22Rv1 (cell line): Measurements from ENCODE around the gene TTC7B.
"Not testable (repeated sequence)": the region's sequence is repeated elsewhere in the genome, so short reads cannot be mapped to it uniquely, and the experiment has no call there.

Experiments
- H3K27ac ChIP-seq: fragments of 450-650 bp; 2 replicates; pipeline ENCODE4 v1.5.1; 2017
- ZFX ChIP-seq: fragments of 450-650 bp; IDR thresholded peaks from 2 replicates; pipeline ENCODE4 v1.6.1; 2017; ENCODE audit warnings: antibody characterized with exemption, borderline replicate concordance
- TF ChIP-seq, protein P1 (sequence below): fragments of 450-650 bp; IDR thresholded peaks from 2 replicates; pipeline ENCODE4 v1.5.1; 2017; ENCODE audit warnings: mild to moderate bottlenecking

The TTC7B gene

DNA sequence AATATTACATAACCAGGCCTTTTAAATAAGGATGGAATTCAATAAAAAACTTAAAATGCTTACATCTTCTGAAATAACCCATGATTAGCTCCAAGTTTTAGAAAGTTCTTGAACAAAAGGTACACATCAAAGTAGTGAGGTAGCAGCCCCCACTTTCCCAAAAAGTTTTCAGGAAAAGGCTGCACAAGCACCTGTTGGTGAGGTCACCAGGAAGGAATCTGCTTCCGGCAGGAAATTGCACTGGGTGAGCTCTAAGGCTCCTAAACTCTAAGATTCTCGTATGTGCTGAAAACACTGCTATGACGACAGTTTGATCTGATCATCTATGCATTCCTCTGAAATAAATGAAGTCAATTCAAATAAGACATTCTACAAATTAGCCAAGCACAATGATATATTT is 34.3 kb upstream of the TTC7B start:
- no peak for TF ChIP-seq ZFX
- TF ChIP-seq, protein P1, sequence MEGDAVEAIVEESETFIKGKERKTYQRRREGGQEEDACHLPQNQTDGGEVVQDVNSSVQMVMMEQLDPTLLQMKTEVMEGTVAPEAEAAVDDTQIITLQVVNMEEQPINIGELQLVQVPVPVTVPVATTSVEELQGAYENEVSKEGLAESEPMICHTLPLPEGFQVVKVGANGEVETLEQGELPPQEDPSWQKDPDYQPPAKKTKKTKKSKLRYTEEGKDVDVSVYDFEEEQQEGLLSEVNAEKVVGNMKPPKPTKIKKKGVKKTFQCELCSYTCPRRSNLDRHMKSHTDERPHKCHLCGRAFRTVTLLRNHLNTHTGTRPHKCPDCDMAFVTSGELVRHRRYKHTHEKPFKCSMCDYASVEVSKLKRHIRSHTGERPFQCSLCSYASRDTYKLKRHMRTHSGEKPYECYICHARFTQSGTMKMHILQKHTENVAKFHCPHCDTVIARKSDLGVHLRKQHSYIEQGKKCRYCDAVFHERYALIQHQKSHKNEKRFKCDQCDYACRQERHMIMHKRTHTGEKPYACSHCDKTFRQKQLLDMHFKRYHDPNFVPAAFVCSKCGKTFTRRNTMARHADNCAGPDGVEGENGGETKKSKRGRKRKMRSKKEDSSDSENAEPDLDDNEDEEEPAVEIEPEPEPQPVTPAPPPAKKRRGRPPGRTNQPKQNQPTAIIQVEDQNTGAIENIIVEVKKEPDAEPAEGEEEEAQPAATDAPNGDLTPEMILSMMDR = no peak
- no peak overlapping the region for H3K27ac ChIP-seq

DNA sequence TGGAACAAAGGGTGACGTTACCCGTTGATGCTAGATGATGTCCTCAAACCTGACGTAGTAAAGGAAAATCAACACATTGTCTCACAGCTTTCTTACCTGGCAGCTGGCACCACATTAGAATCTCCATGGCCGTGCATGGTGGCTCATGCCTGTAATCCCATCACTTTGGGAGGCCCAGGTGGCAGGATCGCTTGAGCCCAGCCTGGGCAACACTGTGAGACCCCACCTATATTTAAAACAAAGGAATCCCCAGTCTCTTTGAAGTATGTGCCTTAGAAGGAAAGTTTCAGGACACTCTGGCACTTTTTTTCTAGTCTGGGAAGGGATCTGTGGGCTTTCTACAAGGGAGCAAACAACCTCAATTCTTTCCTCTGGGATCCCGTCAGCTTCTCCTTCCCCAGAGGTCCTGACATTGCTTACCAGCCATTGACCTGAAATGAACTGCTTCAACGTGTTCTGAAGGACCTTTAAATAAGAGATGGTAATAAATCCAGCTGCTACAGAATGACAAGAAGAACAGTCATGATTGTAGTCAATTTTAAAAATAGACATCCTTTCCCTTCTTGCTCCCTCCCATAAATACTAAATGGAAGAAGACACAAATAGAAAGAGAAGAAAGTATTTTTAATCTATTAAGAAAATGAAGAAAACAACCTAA is 33.7 kb upstream of the TTC7B start:
- H3K27ac ChIP-seq = no peak overlapping the region
- no peak for TF ChIP-seq ZFX
- TF ChIP-seq, protein P1 = no peak

DNA sequence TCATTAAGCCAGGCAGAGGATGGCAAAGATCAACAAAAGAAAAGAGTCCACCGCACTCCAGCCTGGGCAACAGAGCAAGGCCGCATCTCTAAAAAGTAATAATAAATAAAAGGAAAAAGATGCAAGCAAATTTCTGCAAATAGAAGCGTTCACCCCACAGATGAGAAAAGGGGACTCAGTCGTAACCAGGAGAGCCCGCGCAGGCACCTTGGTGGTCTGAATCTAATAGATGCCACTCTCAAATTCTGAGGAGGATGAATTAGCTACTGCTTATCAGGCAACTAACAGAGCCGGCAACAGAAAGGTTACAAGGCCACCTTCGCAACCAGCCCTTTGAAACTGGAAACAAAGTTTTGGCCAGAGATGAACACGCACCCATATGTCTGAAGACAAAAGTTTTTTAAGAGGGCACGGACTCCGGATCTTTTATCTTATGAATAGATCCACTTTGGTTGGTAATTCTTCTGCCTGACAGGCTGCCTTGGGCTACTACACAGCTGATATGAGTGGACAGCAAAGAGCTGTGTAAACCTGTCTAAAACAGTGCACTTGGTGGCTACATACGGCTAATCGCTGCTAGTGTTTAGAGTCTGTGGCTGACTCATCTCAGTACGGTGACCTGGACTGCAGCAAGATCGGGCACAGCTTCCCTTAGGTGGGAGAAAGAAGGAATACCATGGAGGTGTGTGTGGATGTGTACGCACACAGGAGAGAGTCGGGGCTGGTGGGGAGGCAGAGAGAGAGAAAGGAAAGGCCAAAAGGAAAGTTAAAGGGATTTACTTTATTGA is 32.9 kb upstream of the TTC7B start:
- H3K27ac ChIP-seq = no peak overlapping the region
- TF ChIP-seq, protein P1 = no peak
- TF ChIP-seq ZFX = no peak

DNA sequence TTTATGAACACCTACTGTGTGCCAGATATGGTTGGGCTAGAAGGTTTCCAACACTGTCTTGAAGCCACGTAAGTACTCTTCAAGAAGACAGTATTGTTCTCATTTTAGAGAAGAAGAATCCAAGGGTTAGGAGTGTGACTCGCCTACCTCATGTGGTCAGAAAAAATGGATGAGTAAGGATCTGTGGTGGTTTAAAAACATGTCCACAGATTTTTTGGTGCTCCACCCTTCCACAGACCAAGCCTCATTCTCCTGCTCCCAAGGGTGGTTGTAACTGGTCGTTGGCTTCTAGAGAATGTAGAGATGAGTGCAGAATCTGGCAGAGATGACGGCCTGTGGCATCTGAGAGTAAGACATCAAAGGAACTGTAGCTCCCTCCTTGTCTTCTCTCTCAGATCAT is 30.3 kb upstream of the TTC7B start:
- TF ChIP-seq, protein P1 = no peak
- TF ChIP-seq ZFX = no peak
- no peak overlapping the region for H3K27ac ChIP-seq

DNA sequence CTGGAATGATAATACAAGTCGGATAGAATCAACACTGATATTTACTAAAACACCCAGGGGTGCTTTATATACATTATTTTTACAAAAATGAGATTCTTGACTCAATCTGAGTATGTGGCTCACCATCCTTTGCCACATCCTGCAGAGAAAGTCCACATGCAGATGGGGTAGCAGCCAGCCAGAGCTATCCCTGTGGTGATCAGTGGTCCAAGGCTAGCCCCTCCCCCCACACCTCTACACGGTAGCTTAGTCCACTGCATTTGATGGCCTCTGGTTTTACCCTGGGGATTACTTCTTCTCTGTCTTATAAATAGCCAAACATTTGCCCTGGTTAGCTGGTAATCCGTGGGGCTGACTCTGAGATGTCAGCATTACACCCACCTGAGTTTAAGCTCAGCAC is 28.1 kb upstream of the TTC7B start:
- no peak for TF ChIP-seq ZFX
- TF ChIP-seq, protein P1 = no peak

DNA sequence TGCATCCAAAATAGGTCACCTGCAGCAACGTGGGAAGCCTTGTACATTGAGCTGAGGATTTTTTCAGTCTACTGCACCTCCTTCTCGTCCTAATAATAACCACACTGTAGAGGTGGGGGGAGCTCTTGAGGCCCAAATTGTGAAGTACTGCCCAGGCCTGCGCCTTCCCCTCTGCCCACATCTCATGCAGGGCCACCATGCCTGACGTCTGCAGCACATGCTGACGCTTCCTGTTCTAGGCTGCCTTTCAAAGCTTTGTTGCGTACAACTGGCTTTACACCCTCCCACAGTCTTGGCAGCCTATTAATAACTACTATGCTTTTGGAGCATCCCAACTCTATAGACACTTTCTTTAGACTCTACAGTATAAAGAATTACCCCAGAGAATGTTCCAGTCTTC is 26.5 kb upstream of the TTC7B start:
- H3K27ac ChIP-seq = no peak overlapping the region
- no peak for TF ChIP-seq ZFX
- TF ChIP-seq, protein P1 = no peak

More for the DNA sequence above, 28.1 kb upstream of the TTC7B start:
- H3K27ac ChIP-seq = no peak overlapping the region

DNA sequence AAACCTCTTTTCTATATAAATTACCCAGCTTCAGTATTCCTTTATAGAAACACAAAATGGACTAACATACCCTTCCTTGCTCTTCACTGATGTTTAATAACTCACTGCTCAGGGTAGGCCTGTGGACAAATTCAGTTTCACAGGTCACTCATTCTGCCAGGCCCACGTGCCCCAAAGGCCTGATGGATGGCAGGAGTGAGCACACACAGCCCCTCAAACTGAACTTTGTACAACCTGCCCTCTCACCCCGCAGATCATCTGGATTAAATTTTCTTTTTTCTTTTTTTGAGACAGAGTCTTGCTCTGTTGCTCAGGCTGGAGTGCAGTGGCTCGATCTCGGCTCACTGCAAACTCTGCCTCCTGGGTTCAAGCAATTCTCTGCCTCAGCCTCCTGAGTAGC is 24.4 kb upstream of the TTC7B start:
- not testable (repeated sequence) for H3K27ac ChIP-seq
